Activated CD4-positive, alpha-beta T cell treated with anti-CD3 and anti-CD28 coated beads, Interleukin-2, amount 50 U/mL, for 24 hours (primary cell): ENCODE results near the gene SAMD8.
A peak's percentile ranks its signal among the peaks of the same experiment; 100 is the strongest.

ENCODE experiments used
- DNase-seq, 2 donors: peaks; one replicate each; pipeline ENCODE4 v3.0.0-alpha.2; 2020; ENCODE audit warnings: low read depth in 1 of 2, low spot score in 1 of 2

The SAMD8 gene

DNA sequence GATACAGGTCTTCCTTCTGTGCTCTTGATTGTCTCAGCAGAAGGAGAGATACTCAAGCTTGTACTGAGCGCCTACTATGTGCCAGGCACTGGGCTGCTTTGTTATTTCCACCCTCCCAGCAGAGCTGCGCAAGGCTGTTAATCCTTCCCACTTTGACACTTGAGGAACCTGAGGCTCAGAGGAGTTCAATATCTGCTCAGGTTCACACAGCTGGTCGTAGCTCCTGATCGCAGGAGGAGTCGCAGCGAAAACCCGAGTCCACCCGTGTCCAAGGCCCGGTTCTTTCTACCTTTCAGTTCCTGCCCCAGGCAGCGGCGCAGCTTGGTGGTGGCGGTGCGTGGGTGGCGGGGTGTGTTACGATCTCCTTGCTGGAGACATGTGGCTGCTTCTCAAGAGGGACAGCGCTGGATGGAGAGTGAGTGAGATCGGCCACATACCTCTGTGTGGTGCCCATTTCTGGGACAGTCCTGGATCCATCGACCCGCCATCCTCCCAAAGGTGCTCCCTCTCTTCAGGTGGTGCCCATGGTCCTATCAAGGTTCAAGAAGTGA is 26.5 kb upstream of the SAMD8 start:
- DNase-seq = no peak

GRCh38 chr10:75086278-75086934 is 25.1 kb upstream of the SAMD8 start:
- DNase-seq = no peak

DNA sequence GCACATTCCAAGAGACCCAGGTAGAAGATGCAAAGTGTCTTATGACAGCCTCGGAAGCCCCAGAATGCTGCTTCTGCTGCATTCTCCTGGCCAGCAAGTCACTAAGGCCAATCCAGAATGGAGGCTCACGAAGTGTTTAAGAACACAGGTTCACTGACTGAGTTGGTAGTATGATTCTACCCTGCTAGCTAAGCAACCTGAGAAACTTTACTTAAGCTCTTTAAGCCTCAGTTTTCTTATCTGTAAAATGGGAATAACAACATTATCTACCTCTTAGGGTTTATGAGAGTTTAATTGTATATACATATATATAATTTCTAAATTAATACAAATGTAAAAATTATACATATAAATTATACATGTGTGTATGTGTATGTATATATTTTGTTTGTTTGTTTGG is 22.8 kb upstream of the SAMD8 start:
- no peak for DNase-seq

GRCh38 chr10:75089634-75090033 is 21.8 kb upstream of the SAMD8 start:
- DNase-seq = no peak

- no peak for DNase-seq
These were observed 20.3 kb upstream of the SAMD8 start for GRCh38 chr10:75091146-75091545.

- DNase-seq = no peak
These were observed 17.0 kb upstream of the SAMD8 start for GRCh38 chr10:75094465-75094864.

- no peak for DNase-seq
These were observed 15.8 kb upstream of the SAMD8 start for GRCh38 chr10:75095631-75096030.

GRCh38 chr10:75096749-75097148 is 14.7 kb upstream of the SAMD8 start:
- no peak for DNase-seq

GRCh38 chr10:75097666-75098285 is 13.7 kb upstream of the SAMD8 start:
- DNase-seq = no peak

- no peak for DNase-seq
These were observed 12.4 kb upstream of the SAMD8 start for GRCh38 chr10:75098902-75099673.

GRCh38 chr10:75099952-75100763 is 11.3 kb upstream of the SAMD8 start:
- peak; percentile 76 to 77 for DNase-seq

DNA sequence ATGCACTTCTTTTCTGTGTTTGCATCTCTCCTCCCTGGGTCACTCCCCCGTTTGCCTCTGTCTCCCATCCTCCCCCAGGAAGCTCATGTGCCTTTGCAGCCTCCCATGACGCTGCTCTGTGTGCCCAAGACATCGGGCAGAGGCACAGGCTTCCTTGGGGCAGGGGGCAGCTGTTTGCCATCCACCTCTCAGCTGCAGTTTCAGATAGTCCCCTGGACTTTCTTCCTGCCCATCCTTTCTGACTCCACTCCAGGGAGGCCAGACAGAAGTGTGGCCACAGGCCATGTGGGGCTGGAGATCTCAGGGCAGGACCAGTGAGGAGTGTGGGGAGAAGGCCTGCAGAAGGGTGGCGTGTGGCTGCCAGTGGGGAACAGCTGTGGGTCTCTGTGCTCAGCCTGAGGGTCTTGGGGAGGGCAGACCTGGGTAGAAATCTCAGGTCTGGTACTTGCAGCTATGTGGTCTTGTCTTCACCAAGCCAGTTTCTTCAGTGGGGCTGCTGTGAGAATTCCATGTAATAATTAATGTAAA is 10.6 kb upstream of the SAMD8 start:
- no peak for DNase-seq

- DNase-seq = no peak
These were observed 9.8 kb upstream of the SAMD8 start for GRCh38 chr10:75101416-75102251.

DNA sequence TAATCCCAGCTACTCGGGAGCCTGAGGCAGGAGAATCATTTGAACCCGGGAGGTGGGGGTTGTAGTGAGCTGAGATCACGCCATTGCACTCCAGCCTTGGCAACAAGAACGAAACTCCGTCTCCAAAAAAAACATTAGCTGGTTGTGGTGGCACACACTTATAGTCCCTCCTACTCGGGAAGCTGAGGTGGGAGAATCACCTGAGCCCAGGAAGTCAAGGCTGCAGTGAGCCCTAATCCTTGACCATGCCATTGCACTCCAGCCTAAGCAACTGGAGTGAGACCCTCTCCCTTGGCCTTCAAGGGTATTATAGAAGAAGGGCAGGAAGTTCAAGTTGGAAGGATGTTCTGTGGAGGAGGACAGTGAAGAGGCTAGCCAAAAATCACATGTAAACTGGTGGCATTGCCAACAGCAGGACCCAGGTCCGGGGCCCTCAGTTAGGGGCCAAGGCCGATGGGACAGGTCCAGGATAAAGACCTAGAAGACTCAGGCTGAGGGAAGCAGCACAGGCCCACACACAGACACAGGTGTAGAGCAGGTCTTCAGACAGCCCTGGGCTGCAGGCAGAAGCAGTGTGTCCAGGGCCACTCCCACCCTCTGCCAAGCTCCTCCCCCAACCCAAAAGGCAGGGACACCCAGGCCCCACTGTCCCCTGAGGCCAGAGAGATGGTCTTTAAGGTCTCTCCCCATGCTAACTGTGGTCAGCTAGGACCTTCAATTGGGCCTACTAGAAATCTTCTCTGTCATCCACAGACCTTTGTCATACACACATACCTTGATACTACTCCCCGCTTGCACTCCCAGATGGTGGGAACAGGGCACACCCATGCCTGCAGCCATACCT is 8.4 kb upstream of the SAMD8 start:
- no peak for DNase-seq

- DNase-seq = no peak
These were observed 7.4 kb upstream of the SAMD8 start for GRCh38 chr10:75103881-75104686.

GRCh38 chr10:75104842-75105241 is 6.6 kb upstream of the SAMD8 start:
- DNase-seq = no peak

- no peak for DNase-seq
These were observed 5.8 kb upstream of the SAMD8 start for GRCh38 chr10:75105576-75106197.

GRCh38 chr10:75106242-75106641 is 5.2 kb upstream of the SAMD8 start:
- no peak for DNase-seq
